Fibroblast of the aortic adventitia (primary cell): ENCODE data around the gene PTPN1. TPM values are rescaled to one million over a fixed set of nuclear protein-coding genes. Genes with fewer than 3 reads are reported as not detected.

ENCODE experiments used
- DNase-seq: peaks from one replicate; pipeline ENCODE4 v3.0.0-alpha.2; 2010; ENCODE audit warnings: low read depth
- H3K4me3 ChIP-seq: 2 replicates; pipeline ENCODE4 v1.5.1; 2011; ENCODE audit warnings: low read depth, mild to moderate bottlenecking, control low read depth, low read length, moderate library complexity
- CTCF ChIP-seq: IDR thresholded peaks from 2 replicates; pipeline ENCODE4 v1.5.1; 2011; ENCODE audit warnings: mild to moderate bottlenecking, low read length, control low read depth, inconsistent platforms; ENCODE audit not compliant: insufficient read depth
- total RNA-seq: library from RNA; depleted of rRNA; stranded (reverse); fragments of >200 nt; gene quantifications from 2 replicates; pipeline ENCODE4 v1.2.3, GENCODE V29; 2012; ENCODE audit warnings: low replicate concordance

PTPN1 gene
- total RNA-seq, 1 donor: 19.9 TPM

GRCh38 chr20:50609438-50609989, 99.3 kb downstream of the PTPN1 start:
- no peak overlapping the region for H3K4me3 ChIP-seq
- no peak for TF ChIP-seq CTCF
- no peak for DNase-seq

- no peak for DNase-seq
- no peak for TF ChIP-seq CTCF
- H3K4me3 ChIP-seq: no peak overlapping the region
Measured at GRCh38 chr20:50610212-50610718, 100.1 kb downstream of the PTPN1 start.

GRCh38 chr20:50611128-50611810, 101.1 kb downstream of the PTPN1 start:
- H3K4me3 ChIP-seq: no peak overlapping the region
- TF ChIP-seq CTCF: no peak
- peak; percentile 30 for DNase-seq

- no peak for TF ChIP-seq CTCF
- DNase-seq: no peak
- no peak overlapping the region for H3K4me3 ChIP-seq
Measured at GRCh38 chr20:50613438-50614169, 103.4 kb downstream of the PTPN1 start.

GRCh38 chr20:50615407-50615806, 105.2 kb downstream of the PTPN1 start:
- no peak for TF ChIP-seq CTCF
- no peak overlapping the region for H3K4me3 ChIP-seq
- no peak for DNase-seq

GRCh38 chr20:50617022-50617421, 106.8 kb downstream of the PTPN1 start:
- DNase-seq: no peak
- no peak for TF ChIP-seq CTCF
- H3K4me3 ChIP-seq: no peak overlapping the region
